Vagina (tissue), 2 donors: ENCODE measurements around the gene R3HDM2. TPM values are rescaled to one million over a fixed set of nuclear protein-coding genes. Genes with fewer than 3 reads are reported as not detected.

Experiments
- DNase-seq, 2 donors: peaks; one replicate each; pipeline ENCODE4 v3.0.0-alpha.2; 2017; ENCODE audit errors: extremely low spot score in 2 of 2
- H3K27ac ChIP-seq: fragments of 200-600 bp; sonication (generic); one replicate; pipeline ENCODE4 v1.5.1; 2019
- H3K27me3 ChIP-seq: fragments of 200-600 bp; sonication (generic); one replicate; pipeline ENCODE4 v1.5.1; 2019
- H3K36me3 ChIP-seq, 2 donors: fragments of 200-600 bp; sonication (generic); one replicate each; pipeline ENCODE4 v1.5.1; 2017 to 2019
- H3K4me1 ChIP-seq: fragments of 200-600 bp; sonication (generic); one replicate; pipeline ENCODE4 v1.5.1; 2019
- H3K4me3 ChIP-seq, 2 donors: fragments of 200-600 bp; sonication (generic); 1 replicate in 1 of 2; 2 replicates in 1 of 2; pipeline ENCODE4 v1.5.1; 2016 to 2019
- H3K9me3 ChIP-seq: fragments of 200-600 bp; sonication (generic); one replicate; pipeline ENCODE4 v1.5.1; 2019
- POLR2A ChIP-seq, 2 donors: fragments of 450-650 bp; IDR thresholded peaks; one replicate each; pipeline ENCODE4 v1.6.1; 2017; ENCODE audit warnings: antibody characterized with exemption in 2 of 2, mild to moderate bottlenecking in 2 of 2, moderate library complexity in 2 of 2
- POLR2AphosphoS5 ChIP-seq, 2 donors: sonication (generic); formaldehyde crosslinking; IDR thresholded peaks; one replicate each; pipeline ENCODE4 v1.9.0; 2017; ENCODE audit warnings: antibody characterized with exemption in 2 of 2, mild to moderate bottlenecking in 2 of 2, low read depth in 1 of 2; ENCODE audit not compliant: insufficient read depth in 1 of 2
- intact Hi-C: fragments of 100-400 bp; cut with DNase I; formaldehyde crosslinking; loops from one replicate; pipeline ENCODE4 v1.15.1; 2023
- total RNA-seq: library from RNA; depleted of rRNA; stranded (reverse); fragments of >200 nt; gene quantifications from one replicate; pipeline ENCODE4 v1.2.3, GENCODE V29; 2016
- TF ChIP-seq, protein P1 (sequence below), 3 experiments: fragments of 450-650 bp in 2 of 3; fragments of 200-600 bp in 1 of 3; sonication (generic) in 1 of 3; IDR thresholded peaks; one replicate each; pipeline ENCODE4 v1.5.1; 2017 to 2019; ENCODE audit warnings: antibody characterized with exemption in 3 of 3, mild to moderate bottlenecking in 2 of 3, moderate library complexity in 2 of 3

The R3HDM2 gene
- total RNA-seq, 1 donor from 2014 or later, result 44.2 TPM

DNA sequence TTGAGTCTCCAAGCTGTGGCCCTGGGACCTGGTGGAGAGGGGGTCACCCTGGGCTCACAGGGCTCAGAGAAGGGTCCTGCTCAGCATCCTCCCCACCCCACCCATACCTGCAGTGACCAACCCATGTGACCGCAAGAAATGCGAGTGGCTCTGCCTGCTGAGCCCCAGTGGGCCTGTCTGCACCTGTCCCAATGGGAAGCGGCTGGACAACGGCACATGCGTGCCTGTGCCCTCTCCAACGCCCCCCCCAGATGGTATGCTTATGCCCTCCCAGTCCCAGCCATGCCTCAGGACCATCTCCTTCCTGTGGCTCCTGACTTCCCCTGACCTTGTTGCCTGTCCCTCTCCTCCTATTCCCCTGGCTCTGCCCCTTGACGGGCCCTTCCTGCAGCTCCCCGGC lies 220.9 kb downstream of the R3HDM2 start:
- intact Hi-C loops, result loop anchor here (5.0 kb wide), 1 partner anchor 32 kb away; no protein-coding TSS in a partner anchor
- Histone ChIP-seq H3K36me3 (peaks cover 4 to 69% of the 10 kb centered on the region in 2 donors), H3K9me3 (no peaks in the 10 kb centered on the region), H3K4me1 (peaks cover 16% of the 10 kb centered on the region), H3K27me3 (no peaks in the 10 kb centered on the region), H3K27ac (no peak overlapping the region), H3K4me3 (no peak overlapping the region)
- DNase-seq, result no peak
- TF ChIP-seq, protein P1, sequence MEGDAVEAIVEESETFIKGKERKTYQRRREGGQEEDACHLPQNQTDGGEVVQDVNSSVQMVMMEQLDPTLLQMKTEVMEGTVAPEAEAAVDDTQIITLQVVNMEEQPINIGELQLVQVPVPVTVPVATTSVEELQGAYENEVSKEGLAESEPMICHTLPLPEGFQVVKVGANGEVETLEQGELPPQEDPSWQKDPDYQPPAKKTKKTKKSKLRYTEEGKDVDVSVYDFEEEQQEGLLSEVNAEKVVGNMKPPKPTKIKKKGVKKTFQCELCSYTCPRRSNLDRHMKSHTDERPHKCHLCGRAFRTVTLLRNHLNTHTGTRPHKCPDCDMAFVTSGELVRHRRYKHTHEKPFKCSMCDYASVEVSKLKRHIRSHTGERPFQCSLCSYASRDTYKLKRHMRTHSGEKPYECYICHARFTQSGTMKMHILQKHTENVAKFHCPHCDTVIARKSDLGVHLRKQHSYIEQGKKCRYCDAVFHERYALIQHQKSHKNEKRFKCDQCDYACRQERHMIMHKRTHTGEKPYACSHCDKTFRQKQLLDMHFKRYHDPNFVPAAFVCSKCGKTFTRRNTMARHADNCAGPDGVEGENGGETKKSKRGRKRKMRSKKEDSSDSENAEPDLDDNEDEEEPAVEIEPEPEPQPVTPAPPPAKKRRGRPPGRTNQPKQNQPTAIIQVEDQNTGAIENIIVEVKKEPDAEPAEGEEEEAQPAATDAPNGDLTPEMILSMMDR (IDR thresholded peaks at IDR 0.05), result no peak
- TF ChIP-seq POLR2AphosphoS5 (IDR thresholded peaks at IDR 0.05; ENCODE audit: insufficient read depth in 1 of 2, low read depth in 1 of 2), result peak in 1 of 2 donors; percentile 19
- no peak for TF ChIP-seq POLR2A (IDR thresholded peaks at IDR 0.05)

DNA sequence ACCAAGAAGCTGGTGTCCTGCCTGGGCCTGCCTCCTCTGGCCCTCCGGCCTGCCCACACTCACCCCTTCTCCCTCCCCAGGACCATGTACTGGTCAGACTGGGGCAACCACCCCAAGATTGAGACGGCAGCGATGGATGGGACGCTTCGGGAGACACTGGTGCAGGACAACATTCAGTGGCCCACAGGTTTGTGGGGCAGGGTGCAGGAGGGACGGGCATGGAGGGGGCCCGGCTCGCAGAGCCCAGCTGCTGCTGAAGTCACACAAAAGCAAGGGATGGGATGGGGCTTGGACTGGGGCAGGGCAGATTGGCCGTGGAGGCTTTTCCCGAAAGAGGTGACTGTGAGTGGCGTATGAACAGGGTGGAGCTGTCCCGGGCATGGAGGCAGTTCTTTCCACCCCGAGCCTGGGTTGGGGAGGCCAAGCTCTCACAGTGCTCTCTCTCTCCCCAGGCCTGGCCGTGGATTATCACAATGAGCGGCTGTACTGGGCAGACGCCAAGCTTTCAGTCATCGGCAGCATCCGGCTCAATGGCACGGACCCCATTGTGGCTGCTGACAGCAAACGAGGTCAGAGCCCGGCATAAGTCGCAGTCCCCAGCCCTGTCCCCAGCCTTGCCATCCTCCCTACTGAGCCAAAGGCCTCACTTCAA lies 222.1 kb downstream of the R3HDM2 start:
- TF ChIP-seq POLR2A (IDR thresholded peaks at IDR 0.05) (no peak), POLR2AphosphoS5 (IDR thresholded peaks at IDR 0.05; ENCODE audit: insufficient read depth in 1 of 2, low read depth in 1 of 2) (no peak)
- TF ChIP-seq, protein P1 (IDR thresholded peaks at IDR 0.05), result no peak
- Histone ChIP-seq H3K4me1 (peaks cover 5% of the 10 kb centered on the region), H3K9me3 (no peaks in the 10 kb centered on the region), H3K36me3 (peaks cover 4 to 81% of the 10 kb centered on the region in 2 donors), H3K27ac (no peak overlapping the region), H3K4me3 (no peak overlapping the region), H3K27me3 (no peaks in the 10 kb centered on the region)
- intact Hi-C loops, result loop anchor here (5.0 kb wide), 1 partner anchor 34 kb away; no protein-coding TSS in a partner anchor
- no peak for DNase-seq

DNA sequence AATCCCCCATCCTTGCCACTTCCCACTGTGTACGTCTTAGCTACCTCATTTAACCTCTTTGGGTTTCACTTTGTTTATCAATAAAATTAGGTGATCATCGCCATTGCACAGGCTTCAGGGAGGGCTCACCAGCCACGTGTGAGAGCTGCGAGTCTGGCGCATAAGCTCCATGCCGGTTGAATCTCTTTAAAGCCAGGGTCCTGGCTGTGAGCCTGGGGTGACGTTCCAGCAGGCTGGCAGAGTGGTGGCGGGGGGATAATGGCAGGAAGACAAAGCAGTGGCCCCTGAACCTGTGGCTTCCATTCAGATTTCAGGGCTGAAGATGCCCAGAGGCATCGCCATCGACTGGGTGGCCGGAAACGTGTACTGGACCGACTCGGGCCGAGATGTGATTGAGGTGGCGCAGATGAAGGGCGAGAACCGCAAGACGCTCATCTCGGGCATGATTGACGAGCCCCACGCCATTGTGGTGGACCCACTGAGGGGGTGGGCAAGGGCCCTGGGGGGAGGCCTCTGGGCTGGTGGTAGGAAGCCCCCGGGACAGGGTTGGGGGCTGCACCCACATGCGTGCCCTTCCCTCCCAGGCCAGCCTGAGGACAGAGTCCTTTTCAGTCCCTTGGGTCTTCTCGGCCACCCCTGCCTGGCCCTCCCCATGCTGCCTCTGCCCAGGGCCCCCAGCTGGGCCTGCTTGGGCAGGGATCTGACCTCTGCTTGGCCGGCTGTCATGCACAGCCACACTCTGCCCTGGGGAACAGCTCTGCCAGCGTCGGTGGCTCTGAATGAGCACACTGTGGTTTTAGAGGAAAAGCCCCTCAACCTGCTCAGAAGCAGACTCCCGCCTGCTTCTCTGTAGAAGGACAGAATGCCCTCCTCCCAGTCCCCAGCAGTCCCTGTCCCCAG lies 222.9 kb downstream of the R3HDM2 start:
- intact Hi-C loops, result loop anchor here (5.0 kb wide), 1 partner anchor 34 kb away; no protein-coding TSS in a partner anchor
- H3K27me3 ChIP-seq, result no peaks in the 10 kb centered on the region
- no peak for TF ChIP-seq POLR2AphosphoS5 (IDR thresholded peaks at IDR 0.05; ENCODE audit: insufficient read depth in 1 of 2, low read depth in 1 of 2)
- no peak for TF ChIP-seq POLR2A (IDR thresholded peaks at IDR 0.05)
- TF ChIP-seq, protein P1 (IDR thresholded peaks at IDR 0.05), result no peak
- H3K27ac ChIP-seq, result no peak overlapping the region
- no peaks in the 10 kb centered on the region for H3K4me1 ChIP-seq
- no peaks in the 10 kb centered on the region for H3K9me3 ChIP-seq
- no peak for DNase-seq
- peaks cover 4 to 88% of the 10 kb centered on the region in 2 donors for H3K36me3 ChIP-seq
- H3K4me3 ChIP-seq, result no peak overlapping the region

DNA sequence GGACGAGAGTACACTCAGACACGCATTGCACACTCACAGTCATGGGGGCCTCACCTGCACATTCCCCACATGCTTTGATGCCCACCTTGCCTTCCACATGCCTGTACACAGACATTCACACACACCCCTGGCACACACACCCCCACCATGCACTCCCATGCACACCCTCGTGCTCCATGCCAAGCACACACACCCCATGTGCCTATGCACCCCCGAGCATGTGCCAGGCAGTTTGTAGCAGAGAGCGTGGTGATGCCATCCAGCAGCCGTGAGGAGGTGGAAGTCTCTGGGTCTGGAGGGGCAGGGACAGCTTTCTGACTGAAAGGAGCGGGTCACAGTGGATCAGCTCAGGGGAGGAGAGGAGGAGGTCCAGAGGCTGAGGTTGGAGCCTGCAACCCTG lies 224.9 kb downstream of the R3HDM2 start:
- DNase-seq, result no peak
- intact Hi-C loops, result loop anchor here (5.0 kb wide), 1 partner anchor 36 kb away; no protein-coding TSS in a partner anchor
- no peaks in the 10 kb centered on the region for H3K9me3 ChIP-seq
- TF ChIP-seq POLR2A (IDR thresholded peaks at IDR 0.05) (no peak), POLR2AphosphoS5 (IDR thresholded peaks at IDR 0.05; ENCODE audit: insufficient read depth in 1 of 2, low read depth in 1 of 2) (no peak)
- TF ChIP-seq, protein P1 (IDR thresholded peaks at IDR 0.05), result no peak
- H3K27ac ChIP-seq, result no peak overlapping the region
- H3K4me1 ChIP-seq, result no peaks in the 10 kb centered on the region
- H3K27me3 ChIP-seq, result no peaks in the 10 kb centered on the region
- no peak overlapping the region for H3K4me3 ChIP-seq
- peaks cover 4 to 94% of the 10 kb centered on the region in 2 donors for H3K36me3 ChIP-seq
